Activated CD8-positive, alpha-beta memory T cell treated with anti-CD3 and anti-CD28 coated beads, Interleukin-2, amount 50 U/mL, for 1 hour (primary cell): ENCODE results near the gene TRIM66.

Experiments used
- DNase-seq: peaks from one replicate; pipeline ENCODE4 v3.0.0-alpha.2; 2020; ENCODE audit errors: extremely low read depth

The TRIM66 gene

GRCh38 chr11:8658321-8659057, 24.0 kb downstream of the TRIM66 start:
- DNase-seq: no peak

- no peak for DNase-seq
Measured at GRCh38 chr11:8656291-8656690, 26.2 kb downstream of the TRIM66 start.

GRCh38 chr11:8654503-8654902, 28.0 kb downstream of the TRIM66 start:
- no peak for DNase-seq

- no peak for DNase-seq
Measured at GRCh38 chr11:8652140-8652539, 30.3 kb downstream of the TRIM66 start.

GRCh38 chr11:8650401-8650990, 32.0 kb downstream of the TRIM66 start:
- DNase-seq: no peak

GRCh38 chr11:8649361-8649760, 33.1 kb downstream of the TRIM66 start:
- no peak for DNase-seq

- DNase-seq: no peak
Measured at GRCh38 chr11:8646873-8647272, 35.6 kb downstream of the TRIM66 start.

- no peak for DNase-seq
Measured at GRCh38 chr11:8642196-8642841, 40.1 kb downstream of the TRIM66 start.

GRCh38 chr11:8641332-8641731, 41.1 kb downstream of the TRIM66 start:
- DNase-seq: no peak

- no peak for DNase-seq
Measured at GRCh38 chr11:8640267-8640906, 42.1 kb downstream of the TRIM66 start.

- no peak for DNase-seq
Measured at GRCh38 chr11:8639655-8640054, 42.8 kb downstream of the TRIM66 start.

- DNase-seq: no peak
Measured at GRCh38 chr11:8638300-8638699, 44.2 kb downstream of the TRIM66 start.

- DNase-seq: no peak
Measured at GRCh38 chr11:8636127-8636526, 46.3 kb downstream of the TRIM66 start.

GRCh38 chr11:8634498-8634897, 48.0 kb downstream of the TRIM66 start:
- DNase-seq: no peak

- DNase-seq: no peak
Measured at GRCh38 chr11:8631395-8632118, 50.9 kb downstream of the TRIM66 start.

- DNase-seq: no peak
Measured at GRCh38 chr11:8624698-8625097, 57.8 kb downstream of the TRIM66 start.

GRCh38 chr11:8621147-8621546, 61.3 kb downstream of the TRIM66 start:
- DNase-seq: no peak

- DNase-seq: no peak
Measured at GRCh38 chr11:8617063-8617462, 65.4 kb downstream of the TRIM66 start.

- DNase-seq: no peak
Measured at GRCh38 chr11:8615291-8616032, 67.0 kb downstream of the TRIM66 start.

- DNase-seq: no peak
Measured at GRCh38 chr11:8614497-8614896, 68.0 kb downstream of the TRIM66 start.

- no peak for DNase-seq
Measured at GRCh38 chr11:8613036-8613435, 69.4 kb downstream of the TRIM66 start.
